Measurements from ENCODE around the gene CAVIN3. TPM values are rescaled to one million over a fixed set of nuclear protein-coding genes. Genes with fewer than 3 reads are reported as not detected.

CAVIN3 gene, protein sequence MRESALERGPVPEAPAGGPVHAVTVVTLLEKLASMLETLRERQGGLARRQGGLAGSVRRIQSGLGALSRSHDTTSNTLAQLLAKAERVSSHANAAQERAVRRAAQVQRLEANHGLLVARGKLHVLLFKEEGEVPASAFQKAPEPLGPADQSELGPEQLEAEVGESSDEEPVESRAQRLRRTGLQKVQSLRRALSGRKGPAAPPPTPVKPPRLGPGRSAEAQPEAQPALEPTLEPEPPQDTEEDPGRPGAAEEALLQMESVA
- 35.0 and 41.6 TPM in 2 replicates for total RNA-seq

DNA sequence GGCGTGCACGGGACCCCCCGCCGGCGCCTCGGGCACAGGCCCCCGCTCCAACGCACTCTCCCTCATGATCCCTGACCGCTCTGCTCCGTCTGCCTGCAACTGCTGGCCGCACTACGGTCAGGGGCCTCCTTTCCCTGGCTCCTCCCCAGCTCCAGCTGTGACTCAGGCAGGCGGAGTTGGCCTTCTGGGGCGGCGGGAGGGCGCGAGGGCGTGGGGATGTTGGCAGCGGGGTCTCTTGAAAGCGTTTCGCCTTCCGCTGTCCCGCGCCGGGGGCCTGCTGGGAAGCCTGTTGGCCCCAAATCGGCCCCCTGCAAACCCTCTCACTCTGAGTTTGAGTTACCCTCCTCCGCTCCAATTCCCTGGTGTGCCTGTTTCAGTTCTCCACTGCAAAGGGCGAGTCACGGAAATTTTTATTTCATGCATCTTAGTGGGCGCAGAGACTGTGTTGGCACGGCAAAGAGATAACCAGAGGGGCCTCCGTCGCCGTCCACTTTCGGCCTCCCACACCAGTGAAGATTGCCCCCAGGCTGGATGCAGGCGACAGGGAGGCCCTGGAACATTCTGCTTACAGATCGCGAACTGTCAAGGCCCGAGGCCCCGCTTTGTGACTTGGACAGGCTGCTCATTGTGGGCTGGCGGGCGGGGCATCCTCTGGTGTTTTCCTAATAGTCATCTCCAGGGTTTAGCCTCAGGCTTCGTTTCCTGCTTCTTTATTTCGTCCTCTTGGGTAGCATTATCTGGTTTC lies at the start of gene CAVIN3:
CAVIN3 (minus strand) TSS at position 91 of the 745 bp plus-strand sequence; CDS start at position 66, 25 bp downstream.
- Histone ChIP-seq H3K27me3 (ENCODE audit: control insufficient read depth, insufficient read depth, low read length) (no peaks in the 10 kb centered on the region), H3K4me3 (ENCODE audit: low read depth, low read length) (peak within 1 kb of the TSS; percentile 59), H3K36me3 (ENCODE audit: control insufficient read depth, insufficient read depth, low read length) (no peaks in the 10 kb centered on the region)
- TF ChIP-seq, protein P1, sequence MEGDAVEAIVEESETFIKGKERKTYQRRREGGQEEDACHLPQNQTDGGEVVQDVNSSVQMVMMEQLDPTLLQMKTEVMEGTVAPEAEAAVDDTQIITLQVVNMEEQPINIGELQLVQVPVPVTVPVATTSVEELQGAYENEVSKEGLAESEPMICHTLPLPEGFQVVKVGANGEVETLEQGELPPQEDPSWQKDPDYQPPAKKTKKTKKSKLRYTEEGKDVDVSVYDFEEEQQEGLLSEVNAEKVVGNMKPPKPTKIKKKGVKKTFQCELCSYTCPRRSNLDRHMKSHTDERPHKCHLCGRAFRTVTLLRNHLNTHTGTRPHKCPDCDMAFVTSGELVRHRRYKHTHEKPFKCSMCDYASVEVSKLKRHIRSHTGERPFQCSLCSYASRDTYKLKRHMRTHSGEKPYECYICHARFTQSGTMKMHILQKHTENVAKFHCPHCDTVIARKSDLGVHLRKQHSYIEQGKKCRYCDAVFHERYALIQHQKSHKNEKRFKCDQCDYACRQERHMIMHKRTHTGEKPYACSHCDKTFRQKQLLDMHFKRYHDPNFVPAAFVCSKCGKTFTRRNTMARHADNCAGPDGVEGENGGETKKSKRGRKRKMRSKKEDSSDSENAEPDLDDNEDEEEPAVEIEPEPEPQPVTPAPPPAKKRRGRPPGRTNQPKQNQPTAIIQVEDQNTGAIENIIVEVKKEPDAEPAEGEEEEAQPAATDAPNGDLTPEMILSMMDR (IDR thresholded peaks at IDR 0.05; ENCODE audit: insufficient read depth, low read length, severe bottlenecking) = no peak
- no peak for FAIRE-seq
- peak; percentile 73 for DNase-seq (ENCODE audit: low read depth)

DNA sequence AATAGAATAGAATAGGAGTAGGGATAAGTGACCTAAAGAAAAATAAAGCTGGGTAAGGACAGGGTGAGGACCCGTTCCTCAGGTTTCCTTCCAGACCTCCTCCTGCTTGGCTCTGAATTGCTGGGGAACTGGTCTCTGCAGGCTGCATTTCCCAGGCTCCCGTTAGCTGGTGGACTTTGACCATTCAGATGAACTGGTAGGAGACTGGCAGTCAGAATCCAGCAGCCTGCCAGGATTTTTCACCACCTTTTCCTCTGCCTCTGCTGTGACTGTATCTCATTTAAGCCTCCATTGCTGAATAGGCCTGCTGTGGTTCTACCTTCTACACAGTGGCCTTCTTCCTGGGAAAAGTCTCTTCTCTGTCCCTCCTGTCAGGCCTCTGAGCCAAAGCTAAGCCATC lies 45.4 kb upstream of the CAVIN3 start:
- no peak for DNase-seq (ENCODE audit: low read depth)
- Histone ChIP-seq H3K27me3 (ENCODE audit: control insufficient read depth, insufficient read depth, low read length) (peaks cover 3% of the 10 kb centered on the region), H3K4me3 (ENCODE audit: low read depth, low read length) (no peak overlapping the region), H3K36me3 (ENCODE audit: control insufficient read depth, insufficient read depth, low read length) (no peaks in the 10 kb centered on the region)
- TF ChIP-seq, protein P1 (IDR thresholded peaks at IDR 0.05; ENCODE audit: insufficient read depth, low read length, severe bottlenecking) = no peak
- no peak for FAIRE-seq

DNA sequence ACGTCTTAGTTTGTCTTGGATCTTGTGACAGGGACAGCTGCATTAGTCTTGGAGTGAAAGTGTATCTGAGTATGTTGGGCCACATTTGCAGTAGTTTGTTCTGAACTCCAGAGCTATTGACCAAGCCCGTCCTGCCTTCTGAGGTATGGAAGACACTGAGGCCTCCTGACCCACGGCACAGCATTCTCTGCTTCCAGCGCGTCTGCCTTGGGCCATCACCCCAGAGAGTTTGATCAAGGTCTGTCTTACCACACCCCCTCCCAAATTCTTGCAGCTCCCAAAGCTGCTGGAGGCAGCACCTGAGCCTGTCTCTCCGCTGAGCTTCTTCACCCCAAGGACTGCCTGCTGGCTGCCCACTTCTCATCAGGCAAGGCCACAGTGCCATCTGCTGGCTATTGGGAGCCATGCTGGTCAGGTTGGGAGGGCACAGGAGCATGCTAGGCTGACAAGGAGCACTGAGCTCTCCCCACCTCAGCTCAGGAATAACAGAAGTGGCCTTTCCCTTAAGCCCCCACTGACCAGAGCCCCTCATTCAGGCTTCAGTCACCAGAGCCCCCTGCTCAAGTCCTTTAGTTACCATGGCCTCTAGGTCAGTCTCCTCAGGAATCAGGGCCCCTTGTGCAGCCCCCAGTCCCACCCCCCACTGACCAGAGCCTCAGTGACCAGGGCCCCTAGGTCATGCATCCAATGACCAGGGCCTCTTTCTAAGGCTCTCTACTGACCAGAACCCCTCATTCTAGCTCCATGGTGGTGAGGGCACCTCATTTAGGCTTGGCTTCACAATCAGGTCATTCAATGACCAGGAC lies 42.8 kb upstream of the CAVIN3 start:
- DNase-seq (ENCODE audit: low read depth) (peak; percentile 69), FAIRE-seq (no peak)
- TF ChIP-seq, protein P1 (IDR thresholded peaks at IDR 0.05; ENCODE audit: insufficient read depth, low read length, severe bottlenecking) = peak; percentile 98

DNA sequence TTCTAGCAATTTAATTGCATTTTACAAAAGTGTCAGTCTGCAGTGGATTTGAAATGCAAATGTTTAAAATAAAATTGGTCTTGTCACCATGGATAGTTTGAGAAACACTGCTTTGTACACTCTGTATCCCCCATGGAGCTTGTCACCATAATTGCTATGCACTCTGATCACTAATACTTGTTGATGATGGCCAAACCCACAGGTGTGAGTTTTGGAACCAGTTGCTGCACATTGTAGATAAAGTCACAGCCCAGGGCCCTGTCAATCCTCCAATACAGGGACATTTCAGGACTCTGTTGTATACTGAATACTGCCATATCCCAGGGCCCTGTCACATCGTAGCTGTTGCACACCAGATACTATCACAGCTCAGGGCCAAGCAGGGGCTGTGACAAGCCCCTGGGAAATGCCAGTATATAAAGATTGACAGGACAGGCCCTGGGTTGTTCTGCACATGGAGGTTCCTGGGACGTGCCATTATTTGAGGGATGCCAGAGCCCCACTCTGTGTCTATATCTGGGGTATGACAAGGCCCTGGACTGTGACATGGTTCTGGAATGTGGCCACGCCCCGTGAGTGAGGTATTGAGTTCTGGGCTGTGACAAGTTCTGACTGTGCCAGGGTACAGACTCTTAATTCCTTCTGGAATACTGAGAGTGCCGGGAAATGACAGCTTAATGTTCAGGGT lies 42.0 kb upstream of the CAVIN3 start:
- H3K4me3 ChIP-seq (ENCODE audit: low read depth, low read length) = no peak overlapping the region
- peaks cover 3% of the 10 kb centered on the region for H3K27me3 ChIP-seq (ENCODE audit: control insufficient read depth, insufficient read depth, low read length)
- peak; percentile 28 for DNase-seq (ENCODE audit: low read depth)
- TF ChIP-seq, protein P1 (IDR thresholded peaks at IDR 0.05; ENCODE audit: insufficient read depth, low read length, severe bottlenecking) = no peak
- no peaks in the 10 kb centered on the region for H3K36me3 ChIP-seq (ENCODE audit: control insufficient read depth, insufficient read depth, low read length)
- FAIRE-seq = no peak

More for the DNA sequence above, 42.8 kb upstream of the CAVIN3 start:
- Histone ChIP-seq H3K4me3 (ENCODE audit: low read depth, low read length) (no peak overlapping the region), H3K36me3 (ENCODE audit: control insufficient read depth, insufficient read depth, low read length) (no peaks in the 10 kb centered on the region), H3K27me3 (ENCODE audit: control insufficient read depth, insufficient read depth, low read length) (peaks cover 3% of the 10 kb centered on the region)

DNA sequence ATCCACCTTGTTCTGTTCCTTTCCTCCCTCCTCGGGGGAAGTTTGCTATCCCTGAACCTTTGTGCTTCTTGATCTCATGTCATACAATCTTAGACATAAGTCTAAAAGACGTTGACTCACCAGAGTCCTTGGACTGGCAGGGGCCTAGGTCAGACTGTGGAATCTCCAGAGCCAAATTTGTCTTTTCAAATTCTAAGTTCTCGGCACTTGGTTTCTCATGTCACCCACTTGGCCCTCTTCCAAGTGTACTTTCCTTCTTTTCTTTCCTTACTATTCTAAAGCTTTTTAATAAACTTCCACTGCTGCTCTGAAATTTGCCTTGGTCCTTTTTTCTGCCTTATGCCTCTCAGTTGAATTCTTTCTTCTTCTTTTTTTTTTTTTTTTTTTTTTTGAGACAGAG lies 39.9 kb upstream of the CAVIN3 start:
- FAIRE-seq (no peak), DNase-seq (ENCODE audit: low read depth) (no peak)
- Histone ChIP-seq H3K4me3 (ENCODE audit: low read depth, low read length) (no peak overlapping the region), H3K27me3 (ENCODE audit: control insufficient read depth, insufficient read depth, low read length) (peaks cover 2% of the 10 kb centered on the region), H3K36me3 (ENCODE audit: control insufficient read depth, insufficient read depth, low read length) (no peaks in the 10 kb centered on the region)
- TF ChIP-seq, protein P1 (IDR thresholded peaks at IDR 0.05; ENCODE audit: insufficient read depth, low read length, severe bottlenecking) = no peak

All from bronchial epithelial cell (primary cell).